Activated CD4-positive, alpha-beta T cell treated with anti-CD3 and anti-CD28 coated beads, Interleukin-2, Interleukin-6, amounts not matched to agents 100 ng/mL and 50 ng/mL, durations not matched to agents 16 hours and 8 hours (primary cell): Measurements from ENCODE around the gene MTNR1A.
"Not testable (repeated sequence)": the region's sequence is repeated elsewhere in the genome, so short reads cannot be mapped to it uniquely, and the experiment has no call there.

Experiments used
- DNase-seq: peaks from one replicate; pipeline ENCODE4 v3.0.0-alpha.2; 2020

MTNR1A gene

GRCh38 chr4:186560647-186561046 lies 5.3 kb upstream of the MTNR1A start:
- no peak for DNase-seq

- no peak for DNase-seq
Measured at GRCh38 chr4:186557486-186557885, 2.1 kb upstream of the MTNR1A start.

GRCh38 chr4:186557061-186557460 lies 1.7 kb upstream of the MTNR1A start:
- DNase-seq = no peak

- DNase-seq = no peak
Measured at GRCh38 chr4:186554539-186554913, 841 bp downstream of the MTNR1A start.

- DNase-seq = no peak
Measured at GRCh38 chr4:186553717-186554116, 1.6 kb downstream of the MTNR1A start.

- DNase-seq = no peak
Measured at GRCh38 chr4:186551849-186552248, 3.5 kb downstream of the MTNR1A start.

GRCh38 chr4:186545436-186545835 lies 9.9 kb downstream of the MTNR1A start:
- DNase-seq = no peak

GRCh38 chr4:186543206-186543605 lies 12.2 kb downstream of the MTNR1A start:
- no peak for DNase-seq

GRCh38 chr4:186541801-186542200 lies 13.6 kb downstream of the MTNR1A start:
- no peak for DNase-seq

- DNase-seq = no peak
Measured at GRCh38 chr4:186537843-186538521, 17.4 kb downstream of the MTNR1A start.

- DNase-seq = no peak
Measured at GRCh38 chr4:186536285-186536684, 19.1 kb downstream of the MTNR1A start.

GRCh38 chr4:186534056-186534455 lies 21.3 kb downstream of the MTNR1A start:
- DNase-seq = no peak

GRCh38 chr4:186523927-186524326 lies 31.4 kb downstream of the MTNR1A start:
- not testable (repeated sequence) for DNase-seq

- DNase-seq = no peak
Measured at GRCh38 chr4:186516287-186516686, 39.1 kb downstream of the MTNR1A start.

GRCh38 chr4:186514271-186514950 lies 41.0 kb downstream of the MTNR1A start:
- no peak for DNase-seq

GRCh38 chr4:186504771-186505170 lies 50.6 kb downstream of the MTNR1A start:
- not testable (repeated sequence) for DNase-seq

GRCh38 chr4:186502231-186502630 lies 53.1 kb downstream of the MTNR1A start:
- DNase-seq = no peak

GRCh38 chr4:186501554-186501953 lies 53.8 kb downstream of the MTNR1A start:
- no peak for DNase-seq

GRCh38 chr4:186500721-186501304 lies 54.6 kb downstream of the MTNR1A start:
- DNase-seq = no peak

GRCh38 chr4:186499467-186499866 lies 55.9 kb downstream of the MTNR1A start:
- no peak for DNase-seq

GRCh38 chr4:186497043-186497442 lies 58.3 kb downstream of the MTNR1A start:
- DNase-seq = no peak

GRCh38 chr4:186494496-186494895 lies 60.9 kb downstream of the MTNR1A start:
- no peak for DNase-seq

- no peak for DNase-seq
Measured at GRCh38 chr4:186487726-186488125, 67.6 kb downstream of the MTNR1A start.

- no peak for DNase-seq
Measured at GRCh38 chr4:186486172-186486571, 69.2 kb downstream of the MTNR1A start.
